Hematopoietic multipotent progenitor cell treated with erythropoietin and hydrocortisone succinate and interleukin-3 and kit ligand, for 17 days (in vitro differentiated cells): Measurements from ENCODE around the gene BASP1.
"Not testable (repeated sequence)": the region's sequence is repeated elsewhere in the genome, so short reads cannot be mapped to it uniquely, and the experiment has no call there.

Experiments used
- DNase-seq: peaks from one replicate; pipeline ENCODE4 v3.0.0-alpha.2; 2015; ENCODE audit warnings: low spot score

The BASP1 gene

GRCh38 chr5:17256171-17256570, 38.7 kb downstream of the BASP1 start:
- no peak for DNase-seq

GRCh38 chr5:17256839-17257238, 39.4 kb downstream of the BASP1 start:
- DNase-seq, result no peak

- no peak for DNase-seq
These were observed 40.4 kb downstream of the BASP1 start for GRCh38 chr5:17257705-17258273.

- DNase-seq, result no peak
These were observed 41.0 kb downstream of the BASP1 start for GRCh38 chr5:17258431-17258830.

GRCh38 chr5:17259012-17259411, 41.6 kb downstream of the BASP1 start:
- DNase-seq, result not testable (repeated sequence)

GRCh38 chr5:17259630-17260257, 42.3 kb downstream of the BASP1 start:
- DNase-seq, result no peak

- no peak for DNase-seq
These were observed 43.1 kb downstream of the BASP1 start for GRCh38 chr5:17260549-17260948.

- no peak for DNase-seq
These were observed 43.6 kb downstream of the BASP1 start for GRCh38 chr5:17261075-17261474.

- DNase-seq, result no peak
These were observed 47.6 kb downstream of the BASP1 start for GRCh38 chr5:17265041-17265440.

GRCh38 chr5:17267106-17267505, 49.7 kb downstream of the BASP1 start:
- DNase-seq, result no peak

GRCh38 chr5:17269201-17269600, 51.8 kb downstream of the BASP1 start:
- no peak for DNase-seq

GRCh38 chr5:17272111-17272510, 54.7 kb downstream of the BASP1 start:
- no peak for DNase-seq

GRCh38 chr5:17275289-17276158, 58.1 kb downstream of the BASP1 start:
- DNase-seq, result no peak

GRCh38 chr5:17276445-17276844, 59.0 kb downstream of the BASP1 start:
- DNase-seq, result no peak

- DNase-seq, result no peak
These were observed 60.5 kb downstream of the BASP1 start for GRCh38 chr5:17277907-17278306.

- no peak for DNase-seq
These were observed 61.5 kb downstream of the BASP1 start for GRCh38 chr5:17278931-17279330.

- no peak for DNase-seq
These were observed 62.1 kb downstream of the BASP1 start for GRCh38 chr5:17279487-17279886.

- DNase-seq, result no peak
These were observed 65.1 kb downstream of the BASP1 start for GRCh38 chr5:17282283-17283120.

GRCh38 chr5:17283121-17283415, 65.6 kb downstream of the BASP1 start:
- DNase-seq, result no peak

GRCh38 chr5:17287501-17288155, 70.2 kb downstream of the BASP1 start:
- no peak for DNase-seq

GRCh38 chr5:17288570-17288969, 71.1 kb downstream of the BASP1 start:
- DNase-seq, result no peak
